NCI-H748 (cell line): ENCODE measurements around the gene ECE1.

Source experiments
- DNase-seq: peaks from one replicate; lab custom pipeline; 2025; ENCODE audit not compliant: unreplicated experiment; lab: John Stamatoyannopoulos, UW

ECE1 gene

GRCh38 chr1:21289700-21290545, at the start of gene ECE1:
TSS of gene ECE1 (minus strand) at chr1:21290463. CDS start at chr1:21290414, 49 bp downstream.
- DNase-seq: peak; percentile 68

- DNase-seq: no peak
Measured at GRCh38 chr1:21339356-21340229, 49.3 kb upstream of the ECE1 start.

- DNase-seq: peak; percentile 92
Measured at GRCh38 chr1:21338573-21339355, 48.5 kb upstream of the ECE1 start.

GRCh38 chr1:21337928-21338572, 47.8 kb upstream of the ECE1 start:
- DNase-seq: no peak

DNA sequence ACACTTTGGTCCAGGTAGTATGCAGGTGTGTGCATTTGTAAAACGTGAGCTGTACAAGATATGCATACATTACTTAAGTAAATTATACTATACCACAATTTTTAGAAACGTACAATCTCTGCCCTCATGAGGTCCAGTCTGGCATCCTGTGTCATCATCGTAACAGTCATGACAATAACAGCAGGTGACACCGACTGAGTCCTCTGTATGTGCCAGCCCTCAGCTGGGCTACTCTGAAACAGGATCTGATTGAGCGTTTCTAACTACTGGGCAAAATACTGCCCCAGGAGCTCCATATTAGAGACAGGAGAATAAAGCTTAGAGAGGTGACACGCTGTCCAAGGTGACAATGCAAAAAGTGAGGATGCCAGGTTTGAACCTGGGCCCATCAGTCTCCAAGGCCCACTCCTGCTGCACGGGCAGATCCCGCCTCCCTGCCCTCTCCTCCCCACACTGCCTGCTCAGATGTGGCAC, 47.2 kb upstream of the ECE1 start:
- peak; percentile 7 for DNase-seq

DNA sequence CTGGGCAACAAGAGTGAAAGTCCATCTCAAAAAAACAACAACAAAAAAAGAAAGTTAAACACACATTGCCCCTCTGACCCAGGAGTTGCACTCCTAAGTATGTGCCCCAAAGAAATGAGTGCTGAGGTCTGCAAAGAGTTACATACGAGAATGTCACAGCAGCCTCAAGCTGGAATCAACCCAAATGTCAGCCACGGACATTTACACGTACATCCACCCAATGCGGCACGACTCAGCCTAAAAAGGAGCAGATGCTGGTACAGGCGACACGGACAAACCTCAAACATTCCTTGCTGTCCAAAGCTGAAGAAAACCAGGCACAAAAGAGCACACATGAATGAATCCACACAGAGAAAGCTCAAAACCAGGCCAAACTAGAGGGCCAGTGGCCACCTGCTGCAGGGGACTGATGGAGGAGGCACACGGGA, 46.8 kb upstream of the ECE1 start:
- no peak for DNase-seq

DNA sequence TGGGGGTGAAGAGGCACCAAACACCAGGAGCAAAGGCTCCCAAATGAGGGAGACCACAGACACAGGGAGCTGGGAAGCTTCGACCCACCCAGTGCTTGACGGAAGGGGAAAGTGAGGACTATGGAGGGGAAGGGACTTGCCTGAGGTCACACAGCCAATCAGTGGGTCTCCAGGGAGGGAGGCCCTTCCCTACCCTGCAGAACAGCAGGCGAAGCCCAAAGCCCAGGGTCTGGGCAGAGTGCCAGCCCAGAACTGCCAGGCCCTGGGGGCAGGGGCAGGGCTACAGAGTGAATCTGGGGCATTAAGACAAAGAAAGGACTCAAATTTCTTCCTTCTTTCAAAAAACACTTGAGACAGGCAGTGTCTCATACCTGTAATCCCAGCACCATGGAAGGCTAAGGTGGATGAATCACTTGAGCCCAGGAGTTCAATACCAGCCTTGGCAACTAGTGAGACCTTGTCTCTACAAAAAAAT, 45.5 kb upstream of the ECE1 start:
- DNase-seq: peak; percentile 32

DNA sequence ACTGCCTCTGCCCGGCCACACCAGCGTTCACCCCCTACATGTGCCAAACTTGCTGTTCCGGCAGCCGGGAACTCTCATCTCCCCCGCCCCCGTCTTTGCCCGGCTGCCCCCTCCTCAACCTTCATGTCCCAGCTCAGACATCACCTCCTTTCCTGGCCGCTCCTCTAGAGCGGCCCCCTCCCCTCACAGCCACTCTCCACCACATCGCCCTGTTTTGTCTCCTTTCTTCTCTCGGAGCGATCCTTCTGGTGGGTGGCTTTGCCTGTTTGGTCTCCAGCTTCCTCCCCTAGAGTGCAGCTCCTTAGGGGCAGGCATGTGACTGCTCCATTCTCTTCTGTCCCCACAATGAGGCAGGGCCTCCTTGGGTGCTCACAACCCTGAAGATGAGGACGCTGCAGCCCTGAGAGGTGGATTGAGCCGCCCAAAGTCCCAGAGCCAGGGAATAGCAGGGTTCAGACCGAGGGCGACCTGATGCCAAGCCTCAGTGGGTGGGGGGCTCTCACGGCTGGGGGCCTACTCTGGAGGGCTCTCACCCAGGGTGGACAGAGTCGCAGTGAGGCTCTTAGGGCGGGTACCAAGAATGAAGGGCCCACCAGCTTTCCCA, 44.9 kb upstream of the ECE1 start:
- no peak for DNase-seq

- no peak for DNase-seq
Measured at GRCh38 chr1:21334214-21335087, 44.2 kb upstream of the ECE1 start.

GRCh38 chr1:21333824-21334213, 43.6 kb upstream of the ECE1 start:
- no peak for DNase-seq

DNA sequence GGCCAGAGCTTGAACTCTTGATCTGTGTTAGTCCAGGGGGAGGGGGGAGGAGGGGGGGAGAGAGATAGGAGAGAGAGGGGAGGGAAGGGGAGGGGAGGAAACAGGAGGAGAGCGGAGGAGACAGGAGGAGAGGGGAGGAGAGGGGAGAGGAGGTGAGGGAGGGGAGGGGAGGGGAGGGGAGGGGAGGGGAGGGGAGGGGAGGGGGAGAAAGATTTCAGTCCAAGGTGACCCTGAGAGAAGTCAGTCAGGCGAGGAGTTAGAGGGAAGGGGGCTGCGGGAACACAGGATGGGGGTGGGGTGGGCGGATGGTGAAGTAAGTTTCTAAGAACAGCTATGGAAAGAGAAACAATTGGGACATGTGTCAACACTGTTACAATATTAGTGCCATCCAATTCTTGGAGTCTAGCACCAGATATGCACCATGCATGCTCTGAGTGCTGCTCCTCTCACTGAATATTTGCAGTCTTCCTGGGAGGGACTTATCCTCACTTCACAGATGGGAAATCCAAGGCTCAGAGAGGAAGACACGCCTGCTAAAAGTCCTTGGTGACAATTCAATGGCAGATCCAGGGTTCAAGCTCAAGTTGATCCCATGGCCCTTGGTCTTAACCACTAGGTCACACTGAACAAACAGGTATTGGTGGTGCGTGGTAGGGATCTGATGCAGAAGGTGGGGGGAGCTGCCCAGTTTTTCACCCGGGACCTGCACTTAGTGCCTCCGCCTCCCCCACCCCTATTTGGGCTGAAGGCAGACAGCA, 42.5 kb upstream of the ECE1 start:
- DNase-seq: no peak

- no peak for DNase-seq
Measured at GRCh38 chr1:21331752-21332478, 41.7 kb upstream of the ECE1 start.

DNA sequence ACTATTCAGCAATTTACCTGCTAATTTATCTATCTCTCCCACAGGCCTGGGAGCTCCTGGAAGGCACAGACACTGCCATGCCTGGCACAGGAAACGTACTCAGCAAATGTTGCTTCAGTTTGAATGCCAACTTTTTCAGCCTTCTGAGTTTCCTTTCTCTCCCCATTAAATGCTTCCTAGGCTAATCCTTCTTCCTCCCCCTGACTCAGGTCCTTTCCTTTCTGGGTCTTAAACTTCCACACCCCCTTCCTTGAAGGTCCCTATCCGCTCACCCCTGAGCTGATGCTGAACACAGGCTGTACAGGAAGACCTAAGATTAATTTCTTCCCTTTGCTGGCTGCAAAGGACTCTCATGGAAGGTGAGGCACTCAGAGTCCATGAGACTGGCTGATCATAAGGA, 40.3 kb upstream of the ECE1 start:
- no peak for DNase-seq

DNA sequence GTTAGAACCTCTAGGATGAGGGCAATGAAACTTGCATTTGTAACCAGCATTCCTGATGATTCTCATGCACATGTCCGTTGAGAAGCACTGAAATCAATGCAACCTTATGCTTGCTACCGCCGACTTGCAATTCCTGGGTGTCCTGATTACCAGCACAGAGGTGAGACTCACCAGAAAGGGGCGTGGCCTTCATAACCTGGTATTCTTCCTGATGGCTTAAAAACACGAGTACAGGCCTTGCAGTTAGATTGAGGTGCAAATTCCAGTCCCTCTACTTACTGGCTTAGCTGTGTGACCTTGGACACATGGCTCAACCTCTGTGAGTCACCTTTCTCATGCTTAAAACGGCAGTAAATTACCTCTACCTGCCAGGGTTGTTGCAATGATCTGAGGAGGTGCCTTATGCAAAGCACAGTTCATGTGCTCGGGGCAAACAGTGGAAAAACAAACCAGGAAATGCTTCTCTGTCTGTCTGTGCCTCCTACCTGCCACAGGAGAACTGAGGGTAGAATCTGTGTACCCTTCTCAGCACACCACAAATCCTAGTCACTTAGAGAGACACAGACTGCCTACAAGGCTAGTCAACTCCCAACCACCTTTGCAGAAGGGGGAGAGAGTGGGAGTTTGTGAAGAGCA, 39.1 kb upstream of the ECE1 start:
- DNase-seq: no peak

DNA sequence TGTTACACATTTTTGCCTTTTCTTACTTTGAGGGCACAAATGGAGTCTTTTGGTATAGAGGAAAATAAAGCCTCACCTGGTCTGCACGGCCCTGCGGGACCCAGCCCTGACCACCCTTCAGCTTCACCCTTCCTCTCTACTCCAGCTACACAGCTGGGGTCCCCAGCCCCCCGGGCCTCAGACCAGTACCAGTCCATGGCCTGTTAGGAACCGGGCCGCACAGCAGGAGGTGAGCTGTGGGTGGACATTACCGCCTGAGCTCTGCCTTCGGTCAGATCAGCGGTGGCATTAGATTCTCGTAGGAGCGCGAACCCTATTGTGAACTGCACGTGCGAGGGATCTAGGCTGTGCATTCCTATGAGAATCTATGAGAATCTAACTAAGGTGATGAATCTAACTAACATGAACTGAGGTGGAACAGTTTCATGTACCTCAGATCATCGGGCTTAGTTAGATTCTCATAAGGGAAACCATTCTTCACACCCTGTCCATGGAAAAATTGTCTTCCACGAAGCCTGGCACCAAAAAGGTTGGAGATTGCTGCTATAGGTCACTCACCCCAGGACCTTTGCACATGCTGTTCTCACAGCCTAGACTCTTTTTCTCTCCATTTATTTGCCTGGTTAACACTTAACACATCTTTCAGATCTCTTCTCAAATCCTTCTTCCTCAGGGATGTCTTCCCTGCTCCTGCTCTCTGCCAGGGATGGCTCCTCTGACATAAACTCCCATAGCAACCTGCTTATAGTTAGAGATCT, 37.5 kb upstream of the ECE1 start:
- no peak for DNase-seq

DNA sequence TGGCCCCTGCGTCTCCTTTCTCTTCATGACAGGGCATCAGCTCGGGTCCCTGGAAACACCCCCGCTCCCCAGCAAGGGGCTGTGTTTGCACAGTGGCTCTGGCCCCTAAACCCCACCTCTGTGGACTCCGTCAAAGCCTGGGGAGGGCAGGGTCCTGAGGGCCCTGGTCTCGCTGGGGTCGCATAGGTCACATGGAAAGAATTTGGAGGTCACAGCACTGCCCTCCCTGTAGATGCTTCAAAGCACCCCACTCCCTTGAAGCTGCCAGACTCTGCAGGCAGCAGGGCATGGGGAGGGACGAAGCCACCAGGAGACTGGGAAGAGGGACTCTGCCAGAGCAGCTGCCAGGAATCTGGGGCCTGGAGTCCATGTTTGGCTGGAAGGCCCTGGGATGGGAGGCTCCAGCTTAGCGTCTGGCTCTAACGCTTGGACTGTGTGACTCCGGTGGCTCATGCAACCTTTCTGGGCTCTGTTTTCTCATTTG, 36.6 kb upstream of the ECE1 start:
- DNase-seq: no peak
